T-helper 17 cell (primary cell): Measurements from ENCODE around the gene SUN5. TPM values are rescaled to one million over a fixed set of nuclear protein-coding genes. Genes with fewer than 3 reads are reported as not detected.

Experiments
- ATAC-seq: fragments of 150-1000 bp; cut with Tn5 transposase; 2 replicates; pipeline ENCODE4 v1.10.0; 2021; ENCODE audit warnings: mild to moderate bottlenecking, moderate library complexity
- DNase-seq, 3 donors: peaks; one replicate each; pipeline versions ENCODE4 v3.0.0 to v3.0.0-alpha.2; 2020 to 2021
- H3K9me3 ChIP-seq: one replicate; pipeline ENCODE4 v1.7.0; 2013; ENCODE audit warnings: low read length, mild to moderate bottlenecking; ENCODE audit not compliant: control insufficient read depth, poor library complexity, severe bottlenecking
- H3K27ac Mint-ChIP-seq: one replicate; pipeline ENCODE4 v1.8.0; 2022; ENCODE audit warnings: mild to moderate bottlenecking, moderate library complexity, mixed read lengths
- H3K27me3 Mint-ChIP-seq: one replicate; pipeline ENCODE4 v1.8.0; 2022; ENCODE audit warnings: mixed read lengths
- H3K36me3 Mint-ChIP-seq: one replicate; pipeline ENCODE4 v1.8.0; 2022; ENCODE audit warnings: low read depth, mixed read lengths
- H3K4me1 Mint-ChIP-seq: one replicate; pipeline ENCODE4 v1.8.0; 2022; ENCODE audit warnings: mild to moderate bottlenecking, mixed read lengths
- H3K4me3 Mint-ChIP-seq: one replicate; pipeline ENCODE4 v1.8.0; 2022; ENCODE audit warnings: mild to moderate bottlenecking, moderate library complexity, mixed read lengths
- total RNA-seq, 4 donors: library from RNA in 2 of 4; stranded (reverse) in 2 of 4; gene quantifications; one replicate each; pipeline ENCODE4 v1.2.3 and lab custom pipeline; 2022 to 2026

Gene SUN5
- total RNA-seq, 2 donors from 2014 or later, result not detected

- no peak overlapping the region for H3K4me3 Mint-ChIP-seq
- DNase-seq (no peak), ATAC-seq (no peak)
- H3K27ac Mint-ChIP-seq, result no peak overlapping the region
- no peaks in the 10 kb centered on the region for H3K27me3 Mint-ChIP-seq
- no peaks in the 10 kb centered on the region for H3K36me3 Mint-ChIP-seq
- H3K4me1 Mint-ChIP-seq, result no peaks in the 10 kb centered on the region
- H3K9me3 ChIP-seq, result no peaks in the 10 kb centered on the region
These were observed 18.6 kb upstream of the SUN5 start for GRCh38 chr20:33022694-33023438.

- ATAC-seq, result no peak
- no peaks in the 10 kb centered on the region for H3K9me3 ChIP-seq
- no peaks in the 10 kb centered on the region for H3K27me3 Mint-ChIP-seq
- no peak overlapping the region for H3K27ac Mint-ChIP-seq
- no peak for DNase-seq
- H3K4me1 Mint-ChIP-seq, result no peaks in the 10 kb centered on the region
- H3K36me3 Mint-ChIP-seq, result no peaks in the 10 kb centered on the region
- no peak overlapping the region for H3K4me3 Mint-ChIP-seq
These were observed 18.1 kb upstream of the SUN5 start for GRCh38 chr20:33022289-33022688.

GRCh38 chr20:33021879-33022278 lies 17.6 kb upstream of the SUN5 start:
- Mint-ChIP-seq H3K36me3 (no peaks in the 10 kb centered on the region), H3K4me1 (peaks cover under 1% of the 10 kb centered on the region), H3K4me3 (no peak overlapping the region), H3K27me3 (no peaks in the 10 kb centered on the region), H3K27ac (no peak overlapping the region)
- DNase-seq (no peak), ATAC-seq (no peak)
- H3K9me3 ChIP-seq, result no peaks in the 10 kb centered on the region

- no peaks in the 10 kb centered on the region for H3K9me3 ChIP-seq
- peak overlapping the region; percentile 13 for H3K4me3 Mint-ChIP-seq
- no peaks in the 10 kb centered on the region for H3K36me3 Mint-ChIP-seq
- H3K27ac Mint-ChIP-seq, result no peak overlapping the region
- DNase-seq (no peak), ATAC-seq (no peak)
- H3K27me3 Mint-ChIP-seq, result no peaks in the 10 kb centered on the region
- H3K4me1 Mint-ChIP-seq, result peaks cover 7% of the 10 kb centered on the region
These were observed 16.3 kb upstream of the SUN5 start for GRCh38 chr20:33020278-33021161.

GRCh38 chr20:33019465-33020277 lies 15.4 kb upstream of the SUN5 start:
- H3K27me3 Mint-ChIP-seq, result no peaks in the 10 kb centered on the region
- H3K36me3 Mint-ChIP-seq, result no peaks in the 10 kb centered on the region
- DNase-seq (no peak), ATAC-seq (no peak)
- H3K4me1 Mint-ChIP-seq, result peaks cover 7% of the 10 kb centered on the region
- no peak overlapping the region for H3K4me3 Mint-ChIP-seq
- H3K27ac Mint-ChIP-seq, result no peak overlapping the region
- H3K9me3 ChIP-seq, result no peaks in the 10 kb centered on the region

- no peaks in the 10 kb centered on the region for H3K9me3 ChIP-seq
- ATAC-seq, result no peak
- DNase-seq, result no peak
- peaks cover 7% of the 10 kb centered on the region for H3K4me1 Mint-ChIP-seq
- no peaks in the 10 kb centered on the region for H3K36me3 Mint-ChIP-seq
- H3K27me3 Mint-ChIP-seq, result no peaks in the 10 kb centered on the region
- no peak overlapping the region for H3K27ac Mint-ChIP-seq
- no peak overlapping the region for H3K4me3 Mint-ChIP-seq
These were observed 14.1 kb upstream of the SUN5 start for GRCh38 chr20:33018169-33018931.

- Mint-ChIP-seq H3K4me3 (no peak overlapping the region), H3K4me1 (peaks cover 7% of the 10 kb centered on the region), H3K27ac (no peak overlapping the region), H3K27me3 (no peaks in the 10 kb centered on the region), H3K36me3 (no peaks in the 10 kb centered on the region)
- DNase-seq (no peak), ATAC-seq (no peak)
- H3K9me3 ChIP-seq, result no peaks in the 10 kb centered on the region
These were observed 13.3 kb upstream of the SUN5 start for GRCh38 chr20:33017542-33017941.

GRCh38 chr20:33016581-33017109 lies 12.4 kb upstream of the SUN5 start:
- Mint-ChIP-seq H3K4me1 (peaks cover 7% of the 10 kb centered on the region), H3K27me3 (no peaks in the 10 kb centered on the region), H3K27ac (peak overlapping the region; percentile 85), H3K4me3 (peak overlapping the region; percentile 52), H3K36me3 (no peaks in the 10 kb centered on the region)
- DNase-seq, result no peak
- H3K9me3 ChIP-seq, result no peaks in the 10 kb centered on the region
- ATAC-seq, result no peak

GRCh38 chr20:33015700-33016580 lies 11.7 kb upstream of the SUN5 start:
- H3K27ac Mint-ChIP-seq, result peak overlapping the region; percentile 85
- no peaks in the 10 kb centered on the region for H3K27me3 Mint-ChIP-seq
- peaks cover 7% of the 10 kb centered on the region for H3K4me1 Mint-ChIP-seq
- DNase-seq (no peak), ATAC-seq (no peak)
- H3K36me3 Mint-ChIP-seq, result no peaks in the 10 kb centered on the region
- H3K4me3 Mint-ChIP-seq, result no peak overlapping the region
- no peaks in the 10 kb centered on the region for H3K9me3 ChIP-seq

- no peak overlapping the region for H3K27ac Mint-ChIP-seq
- ATAC-seq (no peak), DNase-seq (no peak)
- no peaks in the 10 kb centered on the region for H3K36me3 Mint-ChIP-seq
- no peak overlapping the region for H3K4me3 Mint-ChIP-seq
- no peaks in the 10 kb centered on the region for H3K27me3 Mint-ChIP-seq
- H3K4me1 Mint-ChIP-seq, result peaks cover 7% of the 10 kb centered on the region
- no peaks in the 10 kb centered on the region for H3K9me3 ChIP-seq
These were observed 10.9 kb upstream of the SUN5 start for GRCh38 chr20:33015114-33015484.

- ATAC-seq (no peak), DNase-seq (no peak)
- Mint-ChIP-seq H3K36me3 (no peaks in the 10 kb centered on the region), H3K4me1 (peaks cover 7% of the 10 kb centered on the region), H3K27me3 (no peaks in the 10 kb centered on the region), H3K4me3 (no peak overlapping the region), H3K27ac (no peak overlapping the region)
- H3K9me3 ChIP-seq, result no peaks in the 10 kb centered on the region
These were observed 10.3 kb upstream of the SUN5 start for GRCh38 chr20:33014336-33015113.
